ENCODE results near the gene GRSF1.
A peak's percentile ranks its signal among the peaks of the same experiment; 100 is the strongest.
"Not testable (repeated sequence)": the region's sequence is repeated elsewhere in the genome, so short reads cannot be mapped to it uniquely, and the experiment has no call there.

Gene GRSF1, protein sequence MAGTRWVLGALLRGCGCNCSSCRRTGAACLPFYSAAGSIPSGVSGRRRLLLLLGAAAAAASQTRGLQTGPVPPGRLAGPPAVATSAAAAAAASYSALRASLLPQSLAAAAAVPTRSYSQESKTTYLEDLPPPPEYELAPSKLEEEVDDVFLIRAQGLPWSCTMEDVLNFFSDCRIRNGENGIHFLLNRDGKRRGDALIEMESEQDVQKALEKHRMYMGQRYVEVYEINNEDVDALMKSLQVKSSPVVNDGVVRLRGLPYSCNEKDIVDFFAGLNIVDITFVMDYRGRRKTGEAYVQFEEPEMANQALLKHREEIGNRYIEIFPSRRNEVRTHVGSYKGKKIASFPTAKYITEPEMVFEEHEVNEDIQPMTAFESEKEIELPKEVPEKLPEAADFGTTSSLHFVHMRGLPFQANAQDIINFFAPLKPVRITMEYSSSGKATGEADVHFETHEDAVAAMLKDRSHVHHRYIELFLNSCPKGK

DNA sequence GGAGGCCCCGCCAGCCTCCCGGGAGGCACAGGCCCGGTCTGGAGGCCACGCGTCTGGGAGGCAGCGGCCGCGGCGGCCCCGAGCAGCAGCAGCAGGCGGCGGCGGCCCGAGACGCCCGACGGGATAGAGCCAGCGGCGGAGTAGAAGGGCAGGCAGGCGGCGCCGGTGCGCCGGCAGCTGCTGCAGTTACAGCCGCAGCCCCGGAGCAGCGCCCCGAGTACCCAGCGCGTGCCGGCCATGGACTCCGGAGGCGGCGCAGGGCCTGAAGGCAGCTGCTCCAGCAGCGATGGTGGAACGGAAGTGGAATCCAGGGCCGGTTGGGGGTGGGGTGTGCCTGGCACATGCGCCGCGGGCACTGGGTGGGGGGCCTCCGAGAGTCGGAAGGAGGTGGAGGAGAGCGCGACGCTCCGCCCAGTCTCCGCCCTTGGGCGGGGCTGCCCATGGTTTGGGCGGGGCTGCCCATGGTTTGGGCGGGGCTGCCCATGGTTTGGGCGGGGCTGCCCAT lies at the start of gene GRSF1:
TSS of gene GRSF1 (minus strand) at position 302 of the 505 bp plus-strand sequence. CDS start at position 239, 63 bp downstream.
- peak; percentile 89 for DNase-seq

- DNase-seq, result no peak
These were observed 45.5 kb upstream of the GRSF1 start for GRCh38 chr4:70885174-70885573.

- no peak for DNase-seq
These were observed 41.0 kb upstream of the GRSF1 start for GRCh38 chr4:70880739-70881138.

- no peak for DNase-seq
These were observed 37.9 kb upstream of the GRSF1 start for GRCh38 chr4:70877556-70877955.

- DNase-seq, result no peak
These were observed 34.8 kb upstream of the GRSF1 start for GRCh38 chr4:70874268-70875156.

GRCh38 chr4:70873216-70873615 lies 33.5 kb upstream of the GRSF1 start:
- no peak for DNase-seq

DNA sequence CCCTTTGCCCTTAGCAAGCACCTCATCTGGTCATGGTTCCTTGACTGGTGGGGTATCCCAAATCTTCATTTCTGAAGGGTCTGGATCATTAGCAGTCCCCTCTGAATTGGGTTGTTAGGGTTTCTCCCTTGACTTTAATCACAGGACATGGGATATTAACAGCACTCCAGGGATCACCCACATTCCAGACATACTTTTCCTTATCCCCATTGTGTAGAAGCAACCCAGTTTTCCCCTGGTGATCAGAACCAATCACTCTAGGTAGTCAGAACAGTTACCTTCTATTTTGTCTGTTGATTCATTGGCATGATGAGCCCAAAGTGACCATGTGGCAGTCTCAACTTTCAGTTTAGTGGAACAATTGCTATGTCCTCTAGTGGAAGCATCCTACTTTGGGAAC lies 29.1 kb upstream of the GRSF1 start:
- no peak for DNase-seq

- DNase-seq, result no peak
These were observed 23.6 kb upstream of the GRSF1 start for GRCh38 chr4:70863099-70863790.

DNA sequence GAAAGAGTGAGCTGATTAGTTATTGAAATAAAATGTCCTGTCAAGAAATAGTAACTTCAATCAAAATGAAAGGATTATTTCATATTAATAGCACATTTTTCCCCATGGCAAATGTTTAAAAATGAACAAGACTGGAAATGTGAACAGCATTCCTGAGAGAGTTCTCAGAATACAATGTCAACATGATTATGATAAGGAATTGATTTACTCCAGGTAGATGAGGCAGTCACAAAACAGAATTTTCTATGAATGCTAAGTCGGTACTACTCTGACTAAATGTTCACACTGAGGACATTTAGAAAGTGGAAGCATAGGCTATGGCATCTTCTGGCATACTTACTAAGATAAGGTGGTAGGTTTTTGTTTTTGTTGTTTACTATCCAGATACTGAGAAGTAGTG lies 19.4 kb upstream of the GRSF1 start:
- no peak for DNase-seq

GRCh38 chr4:70858454-70858853 lies 18.8 kb upstream of the GRSF1 start:
- DNase-seq, result no peak

- DNase-seq, result no peak
These were observed 15.8 kb upstream of the GRSF1 start for GRCh38 chr4:70855464-70855863.

DNA sequence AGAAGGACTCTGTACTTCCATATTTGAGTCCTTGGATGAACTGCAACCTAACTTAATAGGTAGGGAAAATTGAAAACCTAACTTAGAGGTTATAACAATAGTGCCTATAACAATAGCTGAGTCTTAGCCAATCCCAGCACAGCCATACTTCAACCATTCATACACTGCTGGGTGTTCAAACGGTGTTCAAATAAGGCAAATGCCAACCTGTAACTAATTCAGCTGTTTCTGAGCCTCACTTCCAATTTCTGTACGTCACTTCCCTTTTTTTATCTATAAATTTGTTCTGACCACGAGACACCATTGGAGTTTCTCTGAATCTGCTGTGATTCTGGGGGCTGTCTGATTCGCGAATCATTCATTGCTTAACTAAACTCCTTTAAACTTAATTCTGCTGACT lies 9.6 kb upstream of the GRSF1 start:
- no peak for DNase-seq

DNA sequence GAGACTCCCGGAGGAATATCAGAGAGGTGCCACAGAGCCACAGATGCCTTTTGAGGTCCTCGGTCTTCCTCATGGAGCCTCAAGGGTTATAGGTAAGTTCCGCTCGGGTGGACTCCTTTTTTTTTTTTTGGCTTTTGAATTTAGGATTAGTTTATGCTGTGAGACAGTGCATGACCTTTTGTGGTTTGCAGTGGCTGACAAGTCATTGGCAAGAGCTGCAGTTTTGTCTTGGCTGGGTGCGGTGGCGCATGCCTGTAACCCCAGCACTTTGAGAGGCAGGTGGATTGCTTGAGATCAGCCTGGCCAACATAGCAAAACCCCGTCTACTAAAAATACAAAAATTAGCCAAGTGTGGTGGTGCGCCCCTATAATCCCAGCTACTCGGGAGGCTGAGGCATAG lies 4.5 kb upstream of the GRSF1 start:
- no peak for DNase-seq

GRCh38 chr4:70842761-70843435 lies 3.2 kb upstream of the GRSF1 start:
- DNase-seq, result no peak

- DNase-seq, result no peak
These were observed 2.3 kb upstream of the GRSF1 start for GRCh38 chr4:70841951-70842350.

DNA sequence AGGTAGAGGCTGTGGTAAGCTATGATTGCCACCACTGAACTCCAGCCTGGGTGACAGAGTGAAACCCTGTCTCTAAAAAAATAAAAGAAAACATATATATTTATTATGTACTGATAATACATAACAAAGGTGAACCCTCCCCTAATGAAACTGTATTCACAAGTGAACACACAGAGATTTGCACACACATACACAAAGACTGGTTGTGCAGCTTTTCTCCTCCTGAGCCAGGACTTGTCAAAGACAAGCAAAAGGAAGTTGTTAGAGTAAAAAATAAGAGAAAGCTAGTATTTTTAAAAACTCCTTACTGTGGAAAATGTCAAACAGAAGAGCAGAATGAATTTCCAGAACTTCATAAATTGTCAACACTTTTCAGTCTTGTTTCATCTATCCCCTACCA lies 1.5 kb upstream of the GRSF1 start:
- DNase-seq, result no peak

- DNase-seq, result not testable (repeated sequence)
These were observed 941 bp upstream of the GRSF1 start for GRCh38 chr4:70840631-70841030.

DNA sequence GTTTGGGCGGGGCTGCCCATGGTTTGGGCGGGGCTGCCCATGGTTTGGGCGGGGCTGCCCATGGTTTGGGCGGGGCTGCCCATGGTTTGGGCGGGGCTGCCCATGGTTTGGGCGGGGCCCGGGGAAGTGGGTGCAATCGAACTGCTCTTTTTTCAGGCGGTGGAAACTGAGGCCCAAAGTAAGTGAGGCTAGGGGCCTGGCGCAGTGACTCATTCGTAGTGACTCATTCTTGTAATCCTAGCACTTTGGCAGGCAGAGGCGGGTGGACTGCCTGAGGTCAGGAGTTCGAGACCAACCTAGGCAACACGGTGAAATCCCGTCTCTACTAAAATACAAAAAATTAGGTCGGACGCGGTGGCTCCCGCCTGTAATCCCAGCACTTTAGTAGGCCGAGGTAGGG lies 447 bp upstream of the GRSF1 start:
- DNase-seq, result not testable (repeated sequence)

DNA sequence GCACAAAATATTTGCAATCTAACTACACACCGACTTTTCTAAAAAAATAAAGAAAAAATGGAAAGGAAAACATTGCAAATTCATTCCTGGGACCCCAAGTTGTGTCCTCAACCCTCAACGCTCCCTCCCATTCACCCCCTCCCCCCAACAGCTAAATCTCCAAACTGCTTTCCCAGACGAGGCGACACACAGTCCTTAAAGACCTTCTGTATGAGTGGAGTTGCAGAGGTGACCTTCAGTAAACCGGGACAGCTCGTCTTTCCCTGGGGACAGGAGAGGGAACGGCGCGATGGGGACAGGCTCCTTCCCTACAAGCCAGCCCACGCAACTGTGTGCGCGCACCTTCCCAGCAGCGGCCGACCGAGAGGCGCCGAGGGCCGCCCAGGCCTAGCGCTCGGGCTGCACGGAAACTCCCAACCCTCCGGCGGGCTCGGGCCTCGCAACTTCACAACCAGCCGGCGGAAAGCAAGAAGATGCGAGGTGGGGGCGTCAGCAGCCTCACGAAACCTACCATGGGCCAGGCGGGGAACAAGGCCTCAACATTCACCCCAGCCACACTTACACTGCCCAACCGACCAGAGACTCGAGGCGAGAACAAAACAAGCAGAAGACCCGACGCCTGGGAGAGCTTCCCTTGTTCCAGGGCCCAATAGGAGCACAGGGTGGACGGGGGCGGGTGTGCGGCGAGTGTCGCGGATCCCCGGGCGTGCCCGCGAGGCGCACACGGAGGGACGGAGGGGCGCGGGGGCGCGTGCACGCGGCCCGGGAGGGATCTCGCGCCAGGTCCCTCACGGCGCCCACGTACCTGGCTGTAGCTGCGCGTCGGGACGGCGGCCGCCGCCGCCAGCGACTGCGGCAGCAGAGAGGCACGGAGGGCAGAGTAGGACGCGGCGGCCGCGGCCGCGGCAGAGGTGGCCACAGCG lies 763 bp downstream of the GRSF1 start:
- DNase-seq, result peak; percentile 59

GRCh38 chr4:70838204-70838603 lies 1.5 kb downstream of the GRSF1 start:
- DNase-seq, result no peak

DNA sequence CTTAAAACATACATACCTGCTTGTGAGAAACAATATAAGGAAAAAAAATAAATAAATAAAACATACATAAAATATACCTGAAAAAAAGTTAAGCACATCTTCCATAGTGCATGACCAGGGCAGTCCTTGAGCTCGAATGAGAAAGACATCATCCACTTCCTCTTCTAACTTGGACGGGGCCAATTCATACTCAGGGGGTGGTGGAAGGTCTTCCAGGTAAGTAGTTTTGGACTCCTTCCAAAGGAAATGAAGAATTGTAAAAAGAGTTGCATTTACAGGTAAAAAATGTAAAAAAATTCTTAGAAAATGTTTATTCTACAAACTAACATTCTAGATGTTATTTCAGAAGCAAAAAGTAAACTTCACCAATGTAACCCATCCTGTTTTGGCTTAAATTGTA lies 3.6 kb downstream of the GRSF1 start:
- DNase-seq, result no peak
